PC-3 (cell line): Measurements from ENCODE around the gene CD52.

ENCODE experiments used
- CTCF ChIP-seq: fragments of 300-600 bp; sonication (generic); conservative IDR thresholded peaks from 2 replicates; pipeline ENCODE4 v1.5.1; 2017; ENCODE audit warnings: antibody characterized with exemption, low read depth, mild to moderate bottlenecking, low read length
- EZH2 ChIP-seq: fragments of 300-600 bp; sonication (generic); IDR thresholded peaks from one replicate; pipeline ENCODE4 v1.6.1; 2017; ENCODE audit warnings: antibody characterized with exemption, mild to moderate bottlenecking, low read length; ENCODE audit not compliant: unreplicated experiment
- EZH2phosphoT487 ChIP-seq: fragments of 300-600 bp; sonication (generic); IDR thresholded peaks from 2 replicates; pipeline ENCODE4 v1.6.1; 2018; ENCODE audit warnings: mild to moderate bottlenecking, antibody characterized with exemption, low read length, borderline replicate concordance

- no peak for TF ChIP-seq CTCF
- no peak for TF ChIP-seq EZH2phosphoT487
- TF ChIP-seq EZH2: no peak
These were observed 39.4 kb downstream of the CD52 start for GRCh38 chr1:26357121-26357602.
